Ammon's horn (tissue), 1 donor: ENCODE results near the gene PPP1R13B.

ENCODE experiments used
- DNase-seq: peaks from one replicate; pipeline ENCODE4 v3.0.0-alpha.2; 2016; ENCODE audit warnings: low spot score

Gene PPP1R13B

GRCh38 chr14:103838117-103838516 lies 9.3 kb downstream of the PPP1R13B start:
- DNase-seq: no peak

GRCh38 chr14:103836976-103837725 lies 10.2 kb downstream of the PPP1R13B start:
- DNase-seq: no peak

- DNase-seq: no peak
These were observed 12.4 kb downstream of the PPP1R13B start for GRCh38 chr14:103834956-103835355.

GRCh38 chr14:103833711-103834110 lies 13.7 kb downstream of the PPP1R13B start:
- DNase-seq: no peak

GRCh38 chr14:103832046-103832445 lies 15.3 kb downstream of the PPP1R13B start:
- no peak for DNase-seq

- no peak for DNase-seq
These were observed 16.7 kb downstream of the PPP1R13B start for GRCh38 chr14:103830511-103831270.

- DNase-seq: no peak
These were observed 18.9 kb downstream of the PPP1R13B start for GRCh38 chr14:103828315-103828967.

GRCh38 chr14:103825101-103825500 lies 22.3 kb downstream of the PPP1R13B start:
- no peak for DNase-seq

GRCh38 chr14:103820908-103821307 lies 26.5 kb downstream of the PPP1R13B start:
- DNase-seq: no peak

- DNase-seq: no peak
These were observed 27.0 kb downstream of the PPP1R13B start for GRCh38 chr14:103820382-103820781.

- no peak for DNase-seq
These were observed 27.7 kb downstream of the PPP1R13B start for GRCh38 chr14:103819503-103820307.

GRCh38 chr14:103818870-103819269 lies 28.5 kb downstream of the PPP1R13B start:
- no peak for DNase-seq

GRCh38 chr14:103818422-103818821 lies 29.0 kb downstream of the PPP1R13B start:
- no peak for DNase-seq

- no peak for DNase-seq
These were observed 29.8 kb downstream of the PPP1R13B start for GRCh38 chr14:103817595-103817994.

- no peak for DNase-seq
These were observed 30.4 kb downstream of the PPP1R13B start for GRCh38 chr14:103816991-103817390.

GRCh38 chr14:103815253-103815652 lies 32.1 kb downstream of the PPP1R13B start:
- no peak for DNase-seq

GRCh38 chr14:103811189-103811588 lies 36.2 kb downstream of the PPP1R13B start:
- DNase-seq: no peak

GRCh38 chr14:103808403-103809001 lies 38.9 kb downstream of the PPP1R13B start:
- DNase-seq: peak; percentile 83

- DNase-seq: no peak
These were observed 40.6 kb downstream of the PPP1R13B start for GRCh38 chr14:103806805-103807204.

GRCh38 chr14:103805708-103806107 lies 41.7 kb downstream of the PPP1R13B start:
- no peak for DNase-seq

- no peak for DNase-seq
These were observed 43.7 kb downstream of the PPP1R13B start for GRCh38 chr14:103803661-103804060.

GRCh38 chr14:103802356-103802755 lies 45.0 kb downstream of the PPP1R13B start:
- DNase-seq: peak; percentile 35
